GM19372 (cell line): ENCODE measurements around the gene PHF5A.
"Not testable (repeated sequence)": the region's sequence is repeated elsewhere in the genome, so short reads cannot be mapped to it uniquely, and the experiment has no call there.

Source experiments
- ATAC-seq: cut with Tn5 transposase; IDR thresholded peaks from one replicate; pipeline ENCODE4 v1.9.1; 2021; ENCODE audit warnings: mild to moderate bottlenecking, low read depth, moderate library complexity; ENCODE audit not compliant: unreplicated experiment

PHF5A gene

GRCh38 chr22:41488596-41489385 lies 20.3 kb upstream of the PHF5A start:
- no peak for ATAC-seq

GRCh38 chr22:41488076-41488475 lies 19.6 kb upstream of the PHF5A start:
- ATAC-seq = no peak

- ATAC-seq = no peak
These were observed 18.8 kb upstream of the PHF5A start for GRCh38 chr22:41487037-41487935.

- no peak for ATAC-seq
These were observed 16.5 kb upstream of the PHF5A start for GRCh38 chr22:41485033-41485432.

- no peak for ATAC-seq
These were observed 13.9 kb upstream of the PHF5A start for GRCh38 chr22:41482319-41482935.

- no peak for ATAC-seq
These were observed 13.4 kb upstream of the PHF5A start for GRCh38 chr22:41481925-41482318.

- no peak for ATAC-seq
These were observed 12.8 kb upstream of the PHF5A start for GRCh38 chr22:41481131-41481830.

- ATAC-seq = no peak
These were observed 11.9 kb upstream of the PHF5A start for GRCh38 chr22:41480397-41480735.

GRCh38 chr22:41479671-41480396 lies 11.3 kb upstream of the PHF5A start:
- no peak for ATAC-seq

- no peak for ATAC-seq
These were observed 10.5 kb upstream of the PHF5A start for GRCh38 chr22:41478891-41479521.

GRCh38 chr22:41478473-41478872 lies 10.0 kb upstream of the PHF5A start:
- no peak for ATAC-seq

GRCh38 chr22:41474872-41475451 lies 6.5 kb upstream of the PHF5A start:
- ATAC-seq = no peak

- no peak for ATAC-seq
These were observed 3.1 kb upstream of the PHF5A start for GRCh38 chr22:41471568-41471967.

- no peak for ATAC-seq
These were observed 2.4 kb upstream of the PHF5A start for GRCh38 chr22:41470886-41471285.

GRCh38 chr22:41469218-41469851 lies 843 bp upstream of the PHF5A start:
- no peak for ATAC-seq

GRCh38 chr22:41461901-41462300 lies 6.6 kb downstream of the PHF5A start:
- no peak for ATAC-seq

GRCh38 chr22:41460071-41460470 lies 8.4 kb downstream of the PHF5A start:
- not testable (repeated sequence) for ATAC-seq

- no peak for ATAC-seq
These were observed 9.1 kb downstream of the PHF5A start for GRCh38 chr22:41459431-41459830.
